ENCODE measurements around the gene DCXR.

Gene DCXR

DNA sequence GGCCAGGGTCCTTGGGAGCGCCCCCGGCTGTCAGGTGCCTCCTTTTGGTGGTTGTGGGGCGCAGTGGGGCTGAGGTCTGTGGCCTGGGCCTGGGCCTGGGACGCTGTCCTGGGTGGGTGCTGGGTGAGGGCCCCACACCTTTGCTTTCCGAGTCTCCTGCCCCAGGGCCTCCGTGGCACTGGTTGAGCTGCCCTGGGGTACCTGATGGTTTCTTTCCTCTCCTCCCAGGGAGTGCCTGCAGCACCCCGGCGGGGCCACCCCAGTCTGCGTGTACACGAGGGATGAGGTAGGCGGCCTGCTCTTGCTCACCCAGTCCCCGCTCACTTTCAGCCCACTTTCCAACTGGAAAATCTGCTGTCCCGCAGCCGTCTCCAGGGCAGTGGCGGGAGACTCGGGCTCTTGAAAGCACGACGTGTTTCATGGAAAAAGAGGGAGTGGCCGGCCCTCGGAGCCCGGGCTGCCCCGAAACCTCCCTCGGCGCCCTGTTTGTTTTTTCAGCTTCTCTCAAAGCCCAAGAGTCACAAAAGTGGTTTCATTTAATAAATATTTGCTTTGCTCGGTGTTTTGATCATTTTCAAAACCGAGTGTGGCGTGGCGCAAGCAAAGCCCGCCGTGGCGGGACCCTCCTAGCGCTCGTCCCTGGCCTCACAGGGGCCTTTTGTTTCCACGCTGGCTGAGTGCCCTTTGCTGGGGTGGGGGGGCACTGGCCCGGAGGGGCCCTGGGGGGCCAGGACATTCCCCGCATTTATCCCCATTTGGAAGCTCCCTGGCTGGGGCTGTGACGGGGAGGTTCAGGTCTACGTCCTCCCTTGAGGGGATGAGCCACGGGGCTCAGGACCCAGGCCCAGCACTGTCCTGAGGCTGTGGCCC lies 42.7 kb downstream of the DCXR start:
- no peak for DNase-seq

GRCh38 chr17:81993729-81994592 lies 43.5 kb downstream of the DCXR start:
- no peak for DNase-seq

GRCh38 chr17:81992306-81993102 lies 45.0 kb downstream of the DCXR start:
- no peak for DNase-seq

DNA sequence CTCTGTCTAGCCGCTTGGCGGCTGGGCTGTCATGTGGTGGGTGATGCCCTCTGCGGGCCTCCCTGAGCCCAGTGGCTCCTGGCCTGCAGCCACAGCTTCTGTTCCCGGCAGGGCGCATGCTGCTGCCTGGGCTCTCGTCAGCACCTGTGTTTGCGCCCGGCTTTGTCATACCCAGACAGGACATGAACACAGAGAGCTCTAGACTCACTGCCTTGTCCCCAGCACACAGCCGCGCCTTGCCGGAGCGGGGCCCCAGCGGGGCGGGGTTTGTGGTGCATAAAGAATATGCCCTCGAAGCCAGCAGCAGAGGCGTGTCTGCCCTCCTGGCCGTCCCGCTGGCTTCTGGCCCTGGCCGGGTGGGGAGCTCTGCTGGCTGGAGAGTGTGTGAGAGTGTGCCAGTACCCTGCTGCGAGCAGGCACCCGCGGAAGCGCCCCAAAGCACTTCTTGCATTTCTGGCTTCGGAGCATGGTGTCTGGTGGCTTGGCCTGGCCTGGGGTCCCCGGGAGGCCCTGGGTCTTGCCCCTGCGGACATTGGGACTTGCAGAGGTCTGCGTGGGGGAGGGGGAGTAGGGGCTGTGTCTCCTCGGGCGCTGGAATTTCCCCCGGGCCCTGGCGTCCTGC lies 45.7 kb downstream of the DCXR start:
- no peak for DNase-seq

DNA sequence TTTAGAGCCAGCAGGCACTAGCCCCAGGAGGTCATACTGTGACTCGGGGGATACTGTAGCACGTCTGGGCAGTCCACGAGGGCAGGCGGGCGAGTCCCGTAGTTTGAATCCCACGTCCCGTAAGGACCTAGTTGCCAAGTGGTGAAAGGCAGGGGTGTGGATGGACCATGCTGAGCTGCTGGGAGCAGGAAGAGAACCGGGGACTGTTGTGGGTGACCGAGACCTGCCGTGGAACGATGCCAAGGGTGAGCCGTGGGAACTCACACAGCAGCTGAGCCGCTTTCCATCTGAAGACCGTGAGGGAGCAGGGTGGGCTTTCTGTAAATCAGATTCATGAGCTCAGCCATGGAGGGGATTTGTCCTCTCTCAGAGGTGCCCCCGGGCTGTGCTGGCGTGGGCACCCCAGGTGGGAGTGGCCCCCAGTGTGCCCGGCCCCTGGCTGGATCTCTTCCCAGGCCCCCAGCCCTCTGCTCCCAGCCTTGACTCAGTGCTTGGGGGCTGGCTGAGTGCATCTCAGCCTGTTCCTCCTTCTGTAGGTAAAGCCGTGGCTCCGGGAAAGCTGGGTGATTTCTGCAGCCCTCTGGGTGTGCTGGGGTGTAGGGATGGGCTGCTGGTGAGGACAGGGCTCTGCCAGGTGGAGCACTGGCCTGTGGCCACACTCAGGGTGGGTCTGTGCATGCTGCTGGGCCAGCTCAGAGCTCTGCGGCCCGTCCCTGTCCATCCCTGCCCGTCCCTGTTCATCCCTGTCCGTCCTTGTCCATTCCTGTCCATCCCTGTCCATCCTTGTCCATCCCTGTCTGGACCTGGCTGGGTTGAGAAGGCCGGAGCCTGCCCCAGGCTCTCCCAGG lies 46.4 kb downstream of the DCXR start:
- no peak for DNase-seq

GRCh38 chr17:81987161-81987770 lies 50.2 kb downstream of the DCXR start:
- no peak for DNase-seq

DNA sequence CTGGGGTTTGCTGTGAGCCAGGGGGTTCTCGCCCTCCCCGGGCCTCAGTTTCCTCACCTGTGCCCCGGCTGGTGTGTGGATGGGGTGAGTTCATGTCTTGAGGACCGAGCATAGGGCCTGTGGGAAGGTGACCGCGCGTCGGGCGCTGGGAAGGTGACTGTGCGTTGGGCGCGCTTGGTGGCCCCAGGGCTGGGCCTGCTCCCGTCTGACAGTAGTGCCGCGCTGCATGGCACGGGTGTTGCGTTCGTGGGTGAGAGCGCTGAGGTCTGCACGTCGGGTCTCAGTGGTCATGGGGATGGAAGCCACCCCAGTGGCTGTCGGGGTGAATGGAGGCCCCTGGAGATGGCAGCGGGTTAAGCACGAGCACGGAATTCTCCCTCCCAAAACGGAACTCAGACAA lies 50.9 kb downstream of the DCXR start:
- no peak for DNase-seq

All from T-helper 9 cell (primary cell).